Omental fat pad (tissue), 4 donors: ENCODE measurements around the gene RAMP3. TPM values are rescaled to one million over a fixed set of nuclear protein-coding genes. Genes with fewer than 3 reads are reported as not detected.

ENCODE experiments used
- ATAC-seq: fragments of 150-250 bp; one replicate; pipeline ENCODE4 v1.9.1; 2016; ENCODE audit warnings: mild to moderate bottlenecking, moderate library complexity; ENCODE audit not compliant: low FRiP score
- DNase-seq: peaks from one replicate; pipeline ENCODE4 v3.0.0-alpha.2; 2019; ENCODE audit warnings: low spot score
- CTCF ChIP-seq, 3 donors: fragments of 450-650 bp; IDR thresholded peaks; one replicate each; pipeline ENCODE4 v1.5.1; 2016 to 2017; ENCODE audit warnings: antibody characterized with exemption in 3 of 3, mild to moderate bottlenecking in 3 of 3, moderate library complexity in 2 of 3
- total RNA-seq, 4 donors: library from RNA; depleted of rRNA; stranded (reverse); fragments of >200 nt; gene quantifications; one replicate each; pipeline ENCODE4 v1.1.0, GENCODE V29; 2016

RAMP3 gene
- total RNA-seq, 4 donors from 2014 or later, result 24.6 to 310 (median 124) TPM

- no peak for TF ChIP-seq CTCF (IDR thresholded peaks at IDR 0.05)
- DNase-seq, result no peak
- no peak for ATAC-seq
These were observed 65.5 kb downstream of the RAMP3 start for GRCh38 chr7:45223078-45223477.

- no peak for DNase-seq
- ATAC-seq, result no peak
- no peak for TF ChIP-seq CTCF (IDR thresholded peaks at IDR 0.05)
These were observed 66.4 kb downstream of the RAMP3 start for GRCh38 chr7:45223728-45224630.

GRCh38 chr7:45224832-45225231 lies 67.2 kb downstream of the RAMP3 start:
- DNase-seq (no peak), ATAC-seq (no peak)
- no peak for TF ChIP-seq CTCF (IDR thresholded peaks at IDR 0.05)

GRCh38 chr7:45225311-45225947 lies 67.8 kb downstream of the RAMP3 start:
- DNase-seq (no peak), ATAC-seq (no peak)
- TF ChIP-seq CTCF (IDR thresholded peaks at IDR 0.05), result no peak

- no peak for ATAC-seq
These were observed 68.4 kb downstream of the RAMP3 start for GRCh38 chr7:45225948-45226335.

GRCh38 chr7:45229156-45229920 lies 71.7 kb downstream of the RAMP3 start:
- no peak for ATAC-seq
- no peak for TF ChIP-seq CTCF (IDR thresholded peaks at IDR 0.05)
- DNase-seq, result no peak

More at GRCh38 chr7:45225948-45226335, 68.4 kb downstream of the RAMP3 start:
- TF ChIP-seq CTCF (IDR thresholded peaks at IDR 0.05), result no peak
- DNase-seq, result no peak
